Tibial nerve (tissue), 4 donors: ENCODE data around the gene PSEN2.

ENCODE experiments used
- EP300 ChIP-seq, 2 donors: sonication (generic); formaldehyde crosslinking; IDR thresholded peaks; one replicate each; pipeline ENCODE4 v1.6.1; 2017; ENCODE audit warnings: antibody characterized with exemption in 2 of 2, mild to moderate bottlenecking in 1 of 2
- TF ChIP-seq, protein P1 (sequence below), 5 experiments: fragments of 200-600 bp in 3 of 5; fragments of 450-650 bp in 2 of 5; sonication (generic) in 3 of 5; IDR thresholded peaks; one replicate each; pipeline ENCODE4 v1.5.1; 2016 to 2019; ENCODE audit warnings: antibody characterized with exemption in 5 of 5, mild to moderate bottlenecking in 3 of 5, moderate library complexity in 2 of 5

GRCh38 chr1:226901421-226901820 is 31.0 kb downstream of the PSEN2 start:
- TF ChIP-seq, protein P1, sequence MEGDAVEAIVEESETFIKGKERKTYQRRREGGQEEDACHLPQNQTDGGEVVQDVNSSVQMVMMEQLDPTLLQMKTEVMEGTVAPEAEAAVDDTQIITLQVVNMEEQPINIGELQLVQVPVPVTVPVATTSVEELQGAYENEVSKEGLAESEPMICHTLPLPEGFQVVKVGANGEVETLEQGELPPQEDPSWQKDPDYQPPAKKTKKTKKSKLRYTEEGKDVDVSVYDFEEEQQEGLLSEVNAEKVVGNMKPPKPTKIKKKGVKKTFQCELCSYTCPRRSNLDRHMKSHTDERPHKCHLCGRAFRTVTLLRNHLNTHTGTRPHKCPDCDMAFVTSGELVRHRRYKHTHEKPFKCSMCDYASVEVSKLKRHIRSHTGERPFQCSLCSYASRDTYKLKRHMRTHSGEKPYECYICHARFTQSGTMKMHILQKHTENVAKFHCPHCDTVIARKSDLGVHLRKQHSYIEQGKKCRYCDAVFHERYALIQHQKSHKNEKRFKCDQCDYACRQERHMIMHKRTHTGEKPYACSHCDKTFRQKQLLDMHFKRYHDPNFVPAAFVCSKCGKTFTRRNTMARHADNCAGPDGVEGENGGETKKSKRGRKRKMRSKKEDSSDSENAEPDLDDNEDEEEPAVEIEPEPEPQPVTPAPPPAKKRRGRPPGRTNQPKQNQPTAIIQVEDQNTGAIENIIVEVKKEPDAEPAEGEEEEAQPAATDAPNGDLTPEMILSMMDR (IDR thresholded peaks at IDR 0.05): no peak
- no peak for TF ChIP-seq EP300 (IDR thresholded peaks at IDR 0.05)
